ENCODE results near the gene CEP162.

CEP162 gene

DNA sequence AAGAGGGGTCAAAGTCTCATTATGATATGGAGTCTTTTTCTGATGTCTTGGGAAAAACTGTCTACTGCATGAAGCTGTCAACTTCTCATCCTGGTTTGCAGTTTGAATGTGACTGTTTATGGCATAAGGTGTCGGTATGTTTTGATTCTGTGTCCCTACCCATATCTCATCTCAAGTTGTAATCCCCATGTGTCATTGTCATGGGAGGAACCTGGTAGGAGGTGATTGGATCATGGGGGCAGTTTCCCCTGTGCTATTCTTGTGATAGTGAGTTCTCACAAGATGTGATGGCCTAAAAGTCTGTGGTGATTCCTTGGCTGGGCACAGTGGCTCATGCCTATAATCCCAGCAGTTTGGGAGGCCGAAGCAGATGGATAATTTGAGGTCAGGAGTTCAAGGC, 146.2 kb downstream of the CEP162 start:
- TF ChIP-seq, protein P1, sequence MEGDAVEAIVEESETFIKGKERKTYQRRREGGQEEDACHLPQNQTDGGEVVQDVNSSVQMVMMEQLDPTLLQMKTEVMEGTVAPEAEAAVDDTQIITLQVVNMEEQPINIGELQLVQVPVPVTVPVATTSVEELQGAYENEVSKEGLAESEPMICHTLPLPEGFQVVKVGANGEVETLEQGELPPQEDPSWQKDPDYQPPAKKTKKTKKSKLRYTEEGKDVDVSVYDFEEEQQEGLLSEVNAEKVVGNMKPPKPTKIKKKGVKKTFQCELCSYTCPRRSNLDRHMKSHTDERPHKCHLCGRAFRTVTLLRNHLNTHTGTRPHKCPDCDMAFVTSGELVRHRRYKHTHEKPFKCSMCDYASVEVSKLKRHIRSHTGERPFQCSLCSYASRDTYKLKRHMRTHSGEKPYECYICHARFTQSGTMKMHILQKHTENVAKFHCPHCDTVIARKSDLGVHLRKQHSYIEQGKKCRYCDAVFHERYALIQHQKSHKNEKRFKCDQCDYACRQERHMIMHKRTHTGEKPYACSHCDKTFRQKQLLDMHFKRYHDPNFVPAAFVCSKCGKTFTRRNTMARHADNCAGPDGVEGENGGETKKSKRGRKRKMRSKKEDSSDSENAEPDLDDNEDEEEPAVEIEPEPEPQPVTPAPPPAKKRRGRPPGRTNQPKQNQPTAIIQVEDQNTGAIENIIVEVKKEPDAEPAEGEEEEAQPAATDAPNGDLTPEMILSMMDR (IDR thresholded peaks at IDR 0.05; ENCODE audit: extremely low read depth, missing control alignments): no peak
- DNase-seq (ENCODE audit: low spot score): no peak

DNA sequence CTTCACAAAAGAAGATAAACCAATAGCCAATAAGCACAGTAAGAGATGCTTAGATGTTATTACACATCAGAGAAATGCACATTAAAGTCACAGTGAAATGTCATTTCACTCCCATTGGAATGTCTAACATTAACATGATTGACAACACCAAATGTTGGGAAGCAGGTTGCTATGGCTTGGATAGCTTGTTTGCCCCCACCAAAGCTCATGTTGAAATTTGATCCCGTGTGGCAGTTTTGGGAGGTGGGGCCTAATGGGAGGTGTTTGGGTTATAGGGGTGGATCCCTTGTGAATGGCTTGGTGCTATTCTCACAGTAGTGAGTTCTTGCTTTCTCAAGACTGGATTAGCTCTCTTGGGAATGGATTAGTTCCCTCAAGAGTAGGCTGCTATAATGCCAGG, 149.1 kb downstream of the CEP162 start:
- no peak for DNase-seq (ENCODE audit: low spot score)
- TF ChIP-seq, protein P1 (IDR thresholded peaks at IDR 0.05; ENCODE audit: extremely low read depth, missing control alignments): no peak

DNA sequence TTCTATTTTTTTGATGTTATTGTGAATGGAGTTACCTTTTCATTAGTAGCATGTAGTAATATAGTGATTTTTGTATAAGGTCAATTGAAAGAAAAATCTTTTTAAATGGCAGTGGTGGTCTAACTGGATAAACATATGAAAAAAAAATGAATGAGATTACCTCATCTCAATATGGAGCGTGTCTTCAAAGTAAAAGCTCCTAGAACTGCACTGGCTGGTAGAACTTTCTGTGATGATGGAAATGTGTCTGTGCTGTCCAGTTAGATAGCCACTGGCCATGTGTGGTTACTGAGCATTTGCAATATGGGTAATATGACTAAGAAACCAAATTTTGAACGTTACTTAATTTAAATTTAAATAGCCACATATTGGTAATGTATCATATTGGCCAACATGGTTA, 149.8 kb downstream of the CEP162 start:
- TF ChIP-seq, protein P1 (IDR thresholded peaks at IDR 0.05; ENCODE audit: extremely low read depth, missing control alignments): no peak

DNA sequence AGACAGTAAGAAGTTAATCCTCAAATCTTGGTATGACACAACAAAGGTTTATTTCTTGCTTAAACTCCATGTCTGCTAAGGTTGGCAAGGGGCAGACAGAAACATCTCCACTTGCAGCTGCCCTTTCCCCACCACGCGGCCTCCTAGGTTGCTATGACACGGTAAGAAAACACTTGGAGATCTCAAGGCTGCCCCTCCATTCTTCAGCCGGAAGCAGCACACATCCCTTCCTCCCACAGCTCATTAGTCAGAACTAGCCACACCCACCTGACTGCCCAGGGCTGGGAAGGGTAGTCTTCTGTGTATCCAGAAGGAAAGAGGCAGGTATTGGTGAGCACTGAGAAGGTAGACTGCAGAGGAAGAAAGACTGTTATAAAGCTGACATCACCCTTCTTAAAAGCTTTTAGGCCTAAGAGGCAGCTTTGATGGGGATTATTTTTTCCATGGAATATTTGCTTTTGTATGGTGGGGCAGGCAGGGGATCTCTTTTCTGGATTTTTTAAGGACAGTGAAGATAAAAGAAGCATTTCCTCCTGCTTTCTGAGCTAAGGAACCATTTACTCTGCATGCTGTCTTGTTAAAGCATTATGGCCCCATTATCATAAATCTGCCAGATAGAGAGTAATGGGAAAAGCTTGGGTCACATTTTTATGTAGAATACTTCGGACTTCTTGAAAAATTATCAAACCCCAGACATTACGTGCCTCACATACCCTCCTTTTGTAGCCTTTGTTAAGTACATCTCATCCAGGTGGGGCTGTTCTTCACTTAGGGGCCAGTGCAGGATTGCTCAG, 152.3 kb downstream of the CEP162 start:
- TF ChIP-seq, protein P1 (IDR thresholded peaks at IDR 0.05; ENCODE audit: extremely low read depth, missing control alignments): no peak

More for the DNA sequence above, 149.8 kb downstream of the CEP162 start:
- DNase-seq (ENCODE audit: low spot score): no peak

More for the DNA sequence above, 152.3 kb downstream of the CEP162 start:
- DNase-seq (ENCODE audit: low spot score): no peak

Data from GM20000 (cell line).